ENCODE measurements around the gene TRIM9.

The TRIM9 gene

DNA sequence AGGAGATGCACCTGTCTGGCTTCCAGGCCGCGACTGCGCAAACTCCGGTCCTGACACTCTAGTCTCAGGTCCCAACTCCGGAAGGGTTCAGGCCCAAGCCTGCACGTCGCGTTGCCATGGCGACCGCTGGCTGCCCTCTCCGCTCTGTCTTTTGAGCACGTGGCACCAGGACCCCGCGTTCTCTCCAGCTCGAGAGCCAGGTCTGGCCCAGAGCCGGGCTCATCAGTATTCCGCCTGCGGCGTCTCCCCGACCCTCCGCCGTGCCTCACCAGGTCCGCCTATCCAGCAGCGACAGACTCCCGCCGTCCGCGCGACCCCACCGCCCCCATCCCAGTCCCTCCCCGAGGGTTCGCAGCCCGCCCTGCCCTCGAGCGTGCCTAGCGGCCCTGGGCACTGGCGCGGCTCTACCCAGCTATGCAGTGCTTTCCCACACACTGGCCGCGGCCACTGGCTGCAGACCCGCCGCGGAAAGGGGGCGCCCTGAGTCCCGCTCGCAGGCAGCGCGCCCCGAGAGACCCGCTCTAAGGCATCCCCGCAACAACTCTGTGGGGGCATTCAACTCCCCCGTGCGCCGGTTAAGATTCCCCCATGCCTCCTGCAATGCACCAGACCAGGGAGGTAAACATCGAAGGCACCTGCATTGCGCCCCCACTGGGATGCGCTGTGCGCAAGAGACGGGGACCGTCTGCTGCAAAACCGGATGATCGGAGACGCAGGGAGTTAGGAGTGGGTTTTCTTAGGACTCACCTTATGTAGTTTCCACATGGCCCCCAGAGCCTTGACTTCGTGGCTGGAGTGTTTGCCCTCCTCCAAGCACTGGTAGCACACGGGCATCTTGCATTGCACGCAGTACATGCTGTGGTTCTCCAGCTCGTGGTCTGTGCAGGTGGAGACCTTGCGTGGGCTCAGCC lies 1.3 kb downstream of the TRIM9 start:
- peak; percentile 11 to 13 for DNase-seq (ENCODE audit: low read depth in 1 of 2, low spot score in 1 of 2)

DNA sequence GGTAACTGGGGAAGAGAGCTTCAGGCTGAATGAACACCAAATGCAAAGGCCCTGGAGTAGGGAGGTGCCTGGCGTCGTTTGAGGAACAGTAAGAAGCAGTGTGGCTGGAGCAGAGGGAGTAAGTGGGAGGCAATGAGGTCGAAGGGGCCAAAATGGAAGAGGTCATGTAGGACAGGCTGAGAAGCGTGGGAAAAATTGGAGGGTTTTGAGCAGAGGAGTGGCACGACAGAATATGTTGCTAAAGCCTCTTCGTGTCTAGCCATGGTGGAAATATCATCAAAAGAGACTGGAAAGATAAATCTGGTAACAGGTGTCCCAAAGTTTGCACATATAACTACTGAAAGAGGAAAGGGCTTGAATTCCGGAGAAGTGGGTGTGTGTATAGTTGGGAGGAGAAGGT lies 1.9 kb downstream of the TRIM9 start:
- no peak for DNase-seq (ENCODE audit: low read depth in 1 of 2, low spot score in 1 of 2)

DNA sequence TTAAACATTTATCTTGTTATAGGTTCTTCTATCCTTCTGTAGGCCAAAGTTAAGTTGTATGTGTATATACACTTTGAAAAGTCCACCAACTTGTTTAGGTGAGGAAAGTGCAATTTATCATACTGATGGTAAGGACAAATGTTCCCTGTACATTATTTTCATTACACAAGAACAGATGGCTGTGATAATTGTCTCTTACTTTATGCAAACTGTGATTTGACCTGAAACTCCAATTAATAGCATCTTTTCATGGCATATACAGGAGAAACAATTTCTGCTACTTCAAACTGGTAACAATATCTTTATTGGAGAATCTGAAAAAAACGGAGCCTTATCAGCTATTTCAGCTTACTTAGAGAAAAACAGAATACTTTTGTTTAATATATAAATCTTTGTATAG lies 5.6 kb downstream of the TRIM9 start:
- no peak for DNase-seq (ENCODE audit: low read depth in 1 of 2, low spot score in 1 of 2)

DNA sequence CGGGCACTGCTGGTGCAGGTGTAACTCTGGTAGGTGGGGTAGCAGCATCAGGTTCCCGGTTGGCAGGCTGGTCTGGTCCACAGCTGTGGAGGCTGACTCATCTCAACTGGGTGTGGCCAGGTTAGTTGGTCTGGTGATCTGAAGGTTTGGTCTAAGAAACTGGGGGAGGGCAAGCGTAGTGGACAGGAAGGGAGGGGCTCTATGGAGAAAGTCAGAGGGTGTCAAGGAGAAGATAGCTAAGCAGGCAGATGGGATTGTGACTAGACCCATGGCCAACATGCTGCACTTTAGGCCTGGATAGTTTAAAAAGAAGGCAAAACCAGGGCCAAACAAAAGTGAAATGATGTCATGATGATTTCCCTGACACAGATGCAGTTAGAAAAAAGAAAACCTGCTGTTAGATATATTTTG lies 7.9 kb downstream of the TRIM9 start:
- DNase-seq (ENCODE audit: low read depth in 1 of 2, low spot score in 1 of 2) = no peak

DNA sequence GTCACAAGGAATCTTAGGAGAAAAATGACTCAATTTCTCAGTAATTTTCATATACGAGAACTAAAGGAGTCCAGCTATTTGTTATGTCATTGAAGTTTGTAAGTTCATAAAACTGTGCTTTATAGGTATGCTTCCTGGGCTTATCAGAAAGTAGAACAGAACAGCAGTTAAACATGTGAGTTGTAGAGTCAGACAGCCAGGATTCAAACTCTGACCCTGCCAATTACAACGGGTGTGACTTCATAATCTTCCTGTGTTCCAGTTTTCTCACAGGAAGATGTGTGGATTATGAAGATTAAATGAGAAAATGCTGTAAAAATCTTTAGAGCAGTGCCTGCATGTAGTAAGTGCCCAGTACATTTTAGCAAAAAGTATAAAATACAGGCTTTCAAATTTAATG lies 8.9 kb downstream of the TRIM9 start:
- DNase-seq (ENCODE audit: low read depth in 1 of 2, low spot score in 1 of 2) = no peak

DNA sequence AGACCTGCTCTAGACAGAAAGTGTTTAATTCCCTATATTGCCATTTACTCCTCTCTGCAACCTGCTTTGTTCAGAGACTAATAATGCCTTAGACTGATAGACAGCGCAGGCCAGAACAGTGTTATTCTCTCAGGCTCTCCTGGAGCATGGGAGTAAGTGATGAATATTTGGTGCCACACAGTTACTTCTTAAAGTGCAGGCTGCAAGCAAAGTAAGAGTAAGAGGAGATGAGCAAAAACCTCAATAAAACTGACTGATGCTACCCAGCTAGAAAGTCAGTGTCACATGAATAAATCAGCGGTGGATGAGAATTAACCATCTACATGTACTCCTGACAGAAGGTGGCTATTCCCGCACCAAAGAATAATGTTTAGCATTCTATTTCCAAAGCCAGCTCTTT lies 9.9 kb downstream of the TRIM9 start:
- DNase-seq (ENCODE audit: low read depth in 1 of 2, low spot score in 1 of 2) = no peak

DNA sequence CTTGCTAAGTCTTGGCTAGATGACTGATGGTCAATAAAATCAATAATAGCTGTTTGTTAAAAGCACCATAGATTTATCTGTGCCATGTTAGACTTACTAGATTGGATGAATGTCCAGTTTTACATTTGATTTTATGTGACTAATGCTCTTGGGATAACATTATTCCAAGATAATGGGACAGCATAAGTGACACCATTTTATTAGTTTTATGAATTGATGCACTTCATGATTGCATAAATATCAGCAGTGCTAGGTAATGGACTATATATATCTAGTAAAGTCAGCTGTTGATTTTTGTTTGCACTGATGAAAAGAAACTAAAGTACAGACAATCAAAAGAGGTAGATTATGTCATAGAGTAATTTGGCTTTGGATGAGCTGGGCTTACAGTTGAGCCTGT lies 10.4 kb downstream of the TRIM9 start:
- no peak for DNase-seq (ENCODE audit: low read depth in 1 of 2, low spot score in 1 of 2)

DNA sequence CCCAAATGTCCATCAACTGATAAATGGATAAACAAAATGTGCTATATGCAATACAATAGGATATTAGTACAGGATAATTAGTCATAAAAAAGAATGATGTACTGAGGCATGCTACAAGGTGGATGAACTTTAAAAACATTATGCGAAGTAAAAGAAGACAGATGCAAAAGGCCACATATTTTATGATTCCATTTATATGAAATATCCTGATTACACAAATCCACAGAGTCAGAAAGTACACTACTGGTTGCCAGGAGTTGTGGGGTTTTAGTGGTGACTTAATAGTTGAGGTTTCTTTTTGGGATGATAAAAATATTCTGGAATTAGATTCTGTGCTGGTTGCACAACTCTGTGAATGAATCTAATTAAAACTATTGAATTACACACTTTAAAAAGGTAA lies 12.6 kb downstream of the TRIM9 start:
- no peak for DNase-seq (ENCODE audit: low read depth in 1 of 2, low spot score in 1 of 2)

DNA sequence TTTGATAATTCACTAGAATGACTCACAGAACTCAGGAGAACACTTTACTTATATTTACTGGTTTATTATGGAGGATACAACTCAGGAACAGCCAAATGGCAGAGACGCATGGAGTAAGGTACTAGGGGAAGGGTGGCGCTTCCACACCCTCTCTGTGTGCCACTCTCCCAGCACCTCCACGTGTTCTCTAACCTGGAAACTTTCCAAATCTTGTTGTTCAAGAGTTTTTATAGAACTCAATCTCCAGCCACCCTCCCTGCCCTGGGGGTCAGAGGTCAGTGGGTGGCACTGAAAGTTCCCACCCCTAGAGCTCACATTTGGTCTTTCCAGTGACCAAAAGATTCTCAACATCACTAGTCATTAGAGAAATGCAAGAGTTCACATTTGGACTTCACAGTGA lies 13.2 kb downstream of the TRIM9 start:
- DNase-seq (ENCODE audit: low read depth in 1 of 2, low spot score in 1 of 2) = no peak

DNA sequence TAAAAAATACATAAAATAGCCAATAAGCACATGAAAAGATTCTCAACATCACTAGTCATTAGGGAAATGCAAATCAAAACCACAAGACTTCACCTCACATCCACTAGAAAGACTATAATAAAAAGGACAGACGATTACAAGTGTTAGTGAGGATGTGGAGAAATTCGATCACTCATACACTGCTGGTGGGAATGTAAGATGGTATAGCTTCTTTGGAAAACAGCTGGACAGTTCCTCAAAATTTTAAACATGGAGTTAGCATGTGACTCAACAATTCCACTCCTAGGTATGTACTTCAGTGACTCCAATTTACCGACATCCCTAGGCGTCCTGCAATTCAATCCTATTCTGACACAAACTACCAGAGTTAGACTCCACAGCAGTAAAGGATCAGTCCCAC lies 13.7 kb downstream of the TRIM9 start:
- DNase-seq (ENCODE audit: low read depth in 1 of 2, low spot score in 1 of 2) = no peak

DNA sequence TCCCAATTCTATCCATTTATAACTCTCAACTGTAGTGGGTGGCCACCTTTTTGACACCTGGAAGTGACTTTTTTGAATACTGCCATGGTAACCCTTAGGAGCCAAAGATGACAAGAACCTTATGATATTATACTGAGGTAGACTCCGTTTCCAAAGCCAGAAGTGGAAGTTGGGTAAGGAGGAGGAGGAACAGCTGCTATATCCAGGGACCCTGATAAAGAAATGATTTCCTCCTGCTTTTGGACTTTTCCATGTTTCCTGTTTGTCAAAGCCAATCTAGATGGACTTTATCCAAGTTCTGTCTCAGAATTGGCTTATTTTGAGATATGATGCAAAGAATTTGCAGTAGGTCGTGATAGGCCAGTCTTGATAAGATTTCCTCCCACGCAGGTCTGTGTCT lies 14.3 kb downstream of the TRIM9 start:
- DNase-seq (ENCODE audit: low read depth in 1 of 2, low spot score in 1 of 2) = no peak

DNA sequence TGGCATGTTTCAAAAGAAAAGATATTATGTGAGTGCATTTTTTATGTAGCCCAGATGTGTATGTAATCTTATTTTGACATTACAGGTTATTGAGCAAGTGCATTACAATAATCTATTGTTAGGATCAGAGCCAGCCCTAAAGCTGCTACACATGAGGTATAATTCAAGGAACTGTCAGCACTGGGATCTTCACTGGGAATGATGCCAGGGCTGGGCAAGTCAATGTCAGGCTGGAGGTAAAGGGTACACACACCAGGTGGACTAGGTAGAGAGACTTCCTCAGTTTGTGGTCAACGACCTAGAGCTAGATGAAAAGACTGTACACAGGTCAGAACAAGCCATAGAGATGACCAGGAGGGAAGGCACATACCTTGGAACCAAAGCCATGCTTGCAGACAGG lies 15.4 kb downstream of the TRIM9 start:
- no peak for DNase-seq (ENCODE audit: low read depth in 1 of 2, low spot score in 1 of 2)

DNA sequence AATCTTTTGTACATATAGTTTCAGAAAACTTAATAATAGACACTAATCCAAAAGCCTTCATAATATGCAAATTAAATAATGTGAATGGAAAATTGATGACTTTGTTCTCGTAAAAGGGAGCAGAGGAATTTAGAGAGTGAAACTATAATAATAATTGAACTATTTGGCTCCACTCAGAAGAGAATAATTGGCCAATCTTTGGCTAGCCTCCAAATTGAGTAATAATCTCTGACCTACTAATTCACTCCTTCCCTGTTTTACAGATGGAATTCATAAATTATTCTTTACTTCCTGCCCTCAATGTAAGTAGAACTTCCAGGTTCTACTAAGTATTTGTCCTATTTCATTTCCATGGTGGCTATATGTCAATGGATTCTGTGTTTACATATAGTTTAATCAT lies 15.8 kb downstream of the TRIM9 start:
- DNase-seq (ENCODE audit: low read depth in 1 of 2, low spot score in 1 of 2) = no peak

DNA sequence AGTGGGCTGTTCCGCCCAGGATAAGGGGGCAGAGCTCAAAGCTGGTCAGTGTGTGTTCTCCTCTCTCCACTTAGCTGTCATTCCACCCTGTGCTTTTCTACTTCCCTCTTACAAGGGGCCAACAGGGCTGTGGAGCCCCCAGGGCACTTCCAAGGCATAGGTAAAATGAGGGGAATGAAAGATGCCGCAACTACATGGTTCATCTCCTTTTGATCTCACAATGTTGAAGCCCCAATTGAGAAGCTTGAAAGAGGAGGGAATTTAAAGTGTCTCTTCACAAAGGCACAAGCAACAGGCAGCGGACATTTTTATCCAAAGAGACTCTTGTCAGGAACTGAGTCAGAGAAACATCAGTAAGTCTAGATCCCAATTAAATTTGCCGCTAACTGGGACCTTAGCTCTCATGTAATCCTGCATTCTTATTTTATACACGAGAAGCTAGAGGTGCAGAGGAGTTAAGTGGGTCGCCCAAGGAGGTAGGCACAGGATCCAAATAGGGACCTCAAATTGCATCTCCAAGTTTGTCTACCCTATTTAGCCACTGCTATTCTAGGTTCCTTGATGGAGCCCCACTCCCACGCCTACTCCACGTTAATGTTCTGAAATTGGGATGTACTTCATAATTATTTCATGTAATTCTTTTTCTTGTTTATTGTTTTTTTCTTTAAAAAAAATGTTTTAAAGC lies 20.1 kb downstream of the TRIM9 start:
- DNase-seq (ENCODE audit: low read depth in 1 of 2, low spot score in 1 of 2) = no peak

DNA sequence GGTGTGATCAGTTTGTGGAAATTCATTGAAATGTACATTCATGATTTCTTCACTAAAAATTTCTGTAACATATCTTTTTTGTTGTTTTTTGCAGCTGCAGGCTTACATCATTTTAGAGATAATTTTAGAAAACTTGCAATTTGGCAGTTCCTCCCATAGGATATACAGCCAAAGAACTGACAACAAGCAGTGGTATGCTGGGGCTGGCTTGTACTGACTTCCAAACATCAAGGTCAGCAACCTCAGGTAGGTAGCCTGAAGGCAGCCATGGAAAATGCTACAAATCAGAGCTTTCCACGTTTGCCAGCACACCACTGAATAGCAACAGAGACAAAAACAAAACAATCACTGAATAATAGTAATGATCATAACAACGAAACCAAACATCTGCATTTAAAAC lies 21.2 kb downstream of the TRIM9 start:
- no peak for DNase-seq (ENCODE audit: low read depth in 1 of 2, low spot score in 1 of 2)

DNA sequence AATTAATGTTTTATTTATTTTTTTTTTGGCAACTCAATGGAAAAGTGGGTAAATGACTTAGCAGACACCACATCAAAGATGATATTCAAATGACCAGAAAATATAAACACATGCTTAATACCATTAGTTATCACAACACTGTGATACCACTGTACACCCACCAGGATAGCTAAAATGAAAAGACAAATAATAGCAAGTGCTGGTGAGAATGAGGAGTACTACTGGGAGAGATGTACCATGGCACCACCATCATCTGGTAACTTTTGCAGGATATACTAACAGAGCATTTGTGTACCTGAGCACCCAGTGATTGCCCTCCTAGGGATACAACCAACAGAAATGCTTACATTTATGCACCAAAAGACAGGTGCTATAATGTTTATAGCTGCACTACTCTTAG lies 21.9 kb downstream of the TRIM9 start:
- no peak for DNase-seq (ENCODE audit: low read depth in 1 of 2, low spot score in 1 of 2)

DNA sequence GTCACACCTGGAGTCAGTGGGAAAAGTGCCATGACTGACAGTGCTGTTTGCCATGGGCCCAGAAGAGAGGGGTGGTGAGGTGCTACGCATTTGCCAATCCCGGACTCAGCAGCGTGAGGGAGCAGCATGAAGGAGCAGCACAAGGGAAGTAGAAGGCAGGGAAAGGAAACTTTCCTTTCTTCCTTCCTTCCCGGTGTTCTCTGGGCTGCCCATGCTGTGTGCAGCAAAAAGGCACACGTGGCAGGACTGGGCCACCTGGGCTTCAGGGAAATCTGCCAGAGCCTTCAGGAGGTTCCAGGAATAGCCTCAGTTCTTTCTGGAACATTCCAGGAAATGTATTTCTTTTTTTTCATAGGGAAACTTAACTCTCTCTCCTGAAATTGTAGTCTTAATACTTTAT lies 23.0 kb downstream of the TRIM9 start:
- DNase-seq (ENCODE audit: low read depth in 1 of 2, low spot score in 1 of 2) = no peak

DNA sequence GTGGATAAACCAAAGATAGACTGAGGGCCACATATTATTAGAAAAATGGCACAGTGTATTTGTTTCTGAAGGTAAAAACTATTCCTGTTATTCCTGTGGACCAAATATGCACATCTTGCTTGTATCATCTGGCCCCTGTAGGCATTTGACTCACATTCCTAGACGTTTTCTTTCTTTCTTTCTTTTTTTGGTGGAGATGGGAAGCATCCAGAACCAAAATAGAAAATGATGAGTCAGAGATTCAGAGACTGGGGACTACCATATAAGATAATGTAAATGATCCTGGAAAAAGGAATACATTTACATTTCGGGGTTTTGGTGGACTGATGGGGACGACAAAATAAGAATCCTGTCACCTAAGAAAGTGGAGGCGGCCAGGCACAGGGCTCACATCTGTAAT lies 24.2 kb downstream of the TRIM9 start:
- DNase-seq (ENCODE audit: low read depth in 1 of 2, low spot score in 1 of 2) = no peak

DNA sequence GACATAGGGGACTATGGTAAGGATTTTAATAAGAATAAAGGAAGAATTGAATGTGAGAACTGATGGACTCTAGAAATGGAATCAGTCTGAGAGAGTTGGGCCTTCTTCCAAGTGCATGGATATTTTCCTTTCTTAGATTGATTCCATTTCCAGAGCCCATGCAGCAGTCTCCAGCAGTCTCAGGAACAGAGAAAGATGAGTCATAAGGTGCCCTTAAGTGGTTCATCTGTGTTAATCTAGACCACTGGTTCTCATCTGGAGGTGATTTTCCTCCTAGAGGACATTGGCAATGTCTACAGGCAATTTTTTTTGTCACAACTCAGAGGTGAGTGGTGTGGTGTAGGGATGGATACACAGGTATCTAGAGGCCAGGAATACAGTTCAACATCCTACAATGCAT lies 25.9 kb downstream of the TRIM9 start:
- no peak for DNase-seq (ENCODE audit: low read depth in 1 of 2, low spot score in 1 of 2)

DNA sequence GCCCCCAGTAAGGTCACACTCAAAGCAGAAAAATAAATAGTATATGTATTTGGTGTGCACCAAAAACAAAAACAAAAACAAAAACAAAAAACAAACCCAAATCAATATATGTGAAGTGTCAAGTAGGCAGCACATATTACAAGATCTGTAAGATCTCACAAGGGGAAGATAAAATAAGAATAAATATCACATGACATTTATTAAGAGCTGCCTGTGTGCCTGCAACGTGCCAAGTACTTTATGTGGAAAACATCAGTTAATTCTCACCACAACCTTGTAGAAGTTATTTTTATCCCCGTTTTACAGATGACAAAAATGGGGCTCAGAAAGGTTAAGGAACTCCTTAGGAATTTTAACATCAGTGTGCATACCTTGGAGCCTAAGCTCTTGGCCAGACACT lies 26.6 kb downstream of the TRIM9 start:
- DNase-seq (ENCODE audit: low read depth in 1 of 2, low spot score in 1 of 2) = no peak

DNA sequence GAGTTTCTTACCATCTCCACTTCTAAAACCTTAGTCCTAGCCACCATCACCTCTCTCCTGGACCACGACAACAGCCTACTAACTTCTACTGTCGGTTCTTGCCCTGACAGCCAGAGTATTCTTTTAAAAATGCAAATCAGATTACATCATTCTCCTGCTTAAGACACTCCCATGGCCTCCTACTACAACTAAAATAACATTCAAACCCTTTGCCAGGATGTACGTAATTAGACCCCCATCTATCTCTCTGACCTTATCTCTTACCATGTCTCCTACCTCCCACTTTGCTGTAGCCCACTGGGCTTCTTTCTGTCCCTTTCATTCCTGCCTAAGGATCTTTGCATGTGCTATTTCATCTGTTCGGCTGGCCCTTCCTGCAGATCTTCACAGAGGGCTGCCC lies 27.6 kb downstream of the TRIM9 start:
- DNase-seq (ENCODE audit: low read depth in 1 of 2, low spot score in 1 of 2) = no peak

DNA sequence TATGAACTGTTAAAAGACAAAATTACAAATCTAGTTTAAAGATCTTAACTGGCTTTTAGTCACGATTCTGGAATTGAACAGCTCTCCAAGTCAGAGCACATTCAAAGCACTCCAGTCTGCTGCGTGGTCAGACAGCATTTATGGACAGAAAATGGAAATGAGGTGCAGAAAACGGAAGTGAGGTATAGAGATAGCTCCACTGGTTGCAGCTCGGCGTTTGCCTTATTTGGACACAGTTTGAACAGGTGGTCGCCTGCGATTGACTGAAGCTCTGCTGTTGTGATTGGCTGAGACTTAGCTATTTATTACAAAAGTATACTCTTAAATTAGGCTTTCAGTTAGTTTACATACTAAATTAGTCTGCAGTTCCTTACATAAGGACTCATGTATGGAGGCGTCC lies 28.3 kb downstream of the TRIM9 start:
- no peak for DNase-seq (ENCODE audit: low read depth in 1 of 2, low spot score in 1 of 2)

DNA sequence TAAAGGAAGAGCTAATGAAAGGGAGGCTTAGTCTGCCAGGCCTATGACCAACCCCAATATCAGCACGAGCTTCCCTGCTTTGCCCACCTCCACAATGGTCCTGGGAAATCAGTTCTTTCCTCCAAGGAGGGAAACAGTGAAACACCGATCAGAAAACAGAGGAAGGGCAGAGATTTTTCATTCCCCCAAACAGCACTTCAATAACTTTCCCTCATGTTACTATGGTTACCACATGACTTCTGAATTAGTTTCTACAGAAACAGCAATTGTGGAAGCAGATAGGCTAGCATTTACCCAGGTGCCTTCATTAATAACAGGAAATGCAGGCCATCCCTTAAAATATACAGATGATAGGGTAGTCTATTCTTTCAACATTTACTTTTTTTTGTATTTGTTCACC lies 35.9 kb downstream of the TRIM9 start:
- no peak for DNase-seq (ENCODE audit: low read depth in 1 of 2, low spot score in 1 of 2)
